GM18511 (cell line): Measurements from ENCODE around the gene PRDM16.

Source experiments
- ATAC-seq: cut with Tn5 transposase; IDR thresholded peaks from one replicate; pipeline ENCODE4 v1.9.1; 2021; ENCODE audit warnings: mild to moderate bottlenecking, moderate library complexity; ENCODE audit not compliant: unreplicated experiment

PRDM16 gene

DNA sequence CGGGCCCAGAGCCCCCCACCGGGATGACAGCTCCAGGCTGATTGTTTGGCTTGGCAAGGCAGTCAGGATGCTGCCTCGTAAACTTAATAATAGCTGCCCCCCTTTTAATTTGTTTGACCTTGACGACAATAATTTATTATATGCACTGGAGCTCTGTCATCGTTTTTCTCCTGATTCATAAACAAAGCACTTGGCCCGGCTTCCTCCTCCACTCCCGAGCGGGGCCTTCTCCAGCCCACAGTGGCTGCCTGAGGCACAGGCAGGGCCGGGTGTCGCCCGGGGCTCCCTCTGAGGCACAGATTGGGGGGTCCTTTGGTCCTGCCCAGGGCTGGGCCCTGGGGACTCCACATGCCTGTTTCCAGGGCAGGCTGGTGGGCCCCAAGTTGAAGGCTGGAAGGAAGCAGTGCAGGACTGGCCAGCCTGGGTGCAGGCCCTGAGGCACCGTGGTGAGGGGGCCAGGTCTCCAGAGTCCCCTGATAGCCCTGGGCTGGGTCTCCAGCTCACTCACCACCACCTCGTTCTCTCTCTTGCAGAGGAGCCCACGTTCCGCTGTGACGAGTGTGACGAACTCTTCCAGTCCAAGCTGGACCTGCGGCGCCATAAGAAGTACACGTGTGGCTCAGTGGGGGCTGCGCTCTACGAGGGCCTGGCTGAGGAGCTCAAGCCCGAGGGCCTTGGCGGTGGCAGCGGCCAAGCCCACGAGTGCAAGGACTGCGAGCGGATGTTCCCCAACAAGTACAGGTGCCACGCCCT lies 333.4 kb downstream of the PRDM16 start:
- ATAC-seq: no peak

DNA sequence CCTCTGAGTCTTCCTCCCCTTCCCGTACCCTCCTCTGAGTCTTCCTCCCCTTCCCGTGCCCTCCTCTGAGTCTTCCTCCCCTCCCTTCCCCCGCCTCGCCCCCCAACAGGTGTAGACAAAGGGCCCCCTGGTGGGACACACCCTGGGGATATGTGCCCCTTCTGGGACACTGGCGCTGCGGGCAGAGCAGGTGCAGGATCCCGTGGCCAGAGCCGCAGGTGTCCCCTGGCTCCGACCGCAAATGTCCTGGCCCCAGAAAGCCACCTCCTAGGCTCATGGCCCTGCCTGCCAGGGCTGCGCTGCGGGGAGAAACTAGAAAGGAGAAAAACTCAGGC lies 334.0 kb downstream of the PRDM16 start:
- no peak for ATAC-seq

- no peak for ATAC-seq
Measured at GRCh38 chr1:3403388-3404231, 334.6 kb downstream of the PRDM16 start.

DNA sequence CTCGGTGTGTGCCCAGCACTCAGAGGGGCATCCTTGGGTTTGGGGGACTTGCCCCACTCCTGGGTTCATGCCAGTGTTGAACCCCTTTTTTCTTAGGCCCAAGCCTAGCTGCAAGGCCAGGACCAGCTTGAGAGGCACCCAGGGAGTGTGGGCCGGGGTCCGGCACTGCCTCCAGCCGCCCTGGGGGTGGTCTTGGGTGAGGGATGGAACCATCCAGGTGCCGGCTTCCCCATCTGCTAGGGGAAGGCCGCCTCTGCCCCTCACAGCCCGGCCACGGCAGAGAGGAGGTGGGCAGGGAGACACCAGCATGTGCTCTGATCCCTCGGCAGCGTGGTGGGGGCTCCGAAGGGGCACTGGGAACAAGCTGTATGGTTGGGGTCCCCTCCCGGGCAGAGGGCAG lies 335.3 kb downstream of the PRDM16 start:
- no peak for ATAC-seq

DNA sequence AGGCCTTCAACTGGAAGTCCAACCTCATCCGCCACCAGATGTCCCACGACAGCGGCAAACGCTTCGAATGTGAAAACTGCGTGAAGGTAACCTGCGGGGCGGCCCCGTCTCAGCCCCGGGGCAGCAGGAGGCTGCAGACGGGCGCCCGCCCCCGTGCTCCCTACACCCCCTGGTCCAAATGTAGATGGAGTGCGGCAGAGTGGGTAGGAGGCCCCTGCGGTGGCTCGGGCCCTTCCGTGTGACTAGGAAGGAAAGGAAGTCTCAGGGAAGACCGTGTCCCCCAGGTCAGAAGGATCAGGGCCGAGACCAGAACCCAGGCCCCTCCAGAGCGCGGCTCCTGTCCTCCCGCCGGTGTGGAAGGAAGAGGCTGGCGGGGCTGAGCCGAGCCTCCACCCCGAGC lies 335.8 kb downstream of the PRDM16 start:
- no peak for ATAC-seq

- no peak for ATAC-seq
Measured at GRCh38 chr1:3405491-3405890, 336.5 kb downstream of the PRDM16 start.

DNA sequence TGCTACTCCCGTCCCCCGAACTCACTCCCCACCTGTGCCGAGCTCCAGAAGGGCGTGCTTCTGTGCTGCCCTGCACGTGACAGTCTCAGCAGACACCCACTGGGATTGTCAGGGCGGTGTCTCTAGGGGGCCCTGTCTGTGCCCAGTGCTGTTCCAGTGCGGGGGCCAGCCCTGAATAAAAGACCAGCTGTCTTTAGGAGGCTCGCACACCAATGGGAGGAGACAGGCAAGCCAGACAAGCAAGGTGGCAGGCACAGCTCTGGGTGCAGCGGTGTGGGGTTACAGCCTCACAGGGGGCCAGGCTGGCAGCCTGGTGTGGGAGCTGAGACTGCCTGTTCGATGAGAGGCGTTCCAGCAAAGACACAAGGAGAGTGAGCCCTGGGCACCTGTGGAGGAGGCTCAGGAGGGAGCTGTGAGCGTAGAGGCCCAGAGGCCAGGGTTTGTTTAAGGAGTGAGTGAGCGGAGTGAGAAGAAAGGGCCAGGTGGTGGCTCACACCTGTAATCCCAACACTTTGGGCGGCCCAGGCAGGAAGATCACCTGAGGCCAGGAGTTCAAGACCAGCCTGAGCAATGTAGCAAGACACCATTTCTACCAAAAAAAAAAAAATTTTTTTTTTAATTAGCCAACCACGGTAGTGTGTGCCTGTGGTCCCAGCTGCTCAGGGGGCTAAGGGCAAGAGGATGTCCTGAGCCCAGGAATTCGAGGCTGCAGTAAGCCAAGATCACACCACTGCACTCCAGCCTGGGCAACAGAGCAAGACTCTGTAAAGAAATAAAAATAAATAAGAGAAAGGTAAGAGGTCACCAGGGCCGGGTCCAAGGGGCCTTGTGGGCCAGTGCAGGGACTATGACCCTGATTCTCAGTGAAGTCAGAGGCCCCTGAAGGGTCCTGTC lies 337.2 kb downstream of the PRDM16 start:
- ATAC-seq: no peak

DNA sequence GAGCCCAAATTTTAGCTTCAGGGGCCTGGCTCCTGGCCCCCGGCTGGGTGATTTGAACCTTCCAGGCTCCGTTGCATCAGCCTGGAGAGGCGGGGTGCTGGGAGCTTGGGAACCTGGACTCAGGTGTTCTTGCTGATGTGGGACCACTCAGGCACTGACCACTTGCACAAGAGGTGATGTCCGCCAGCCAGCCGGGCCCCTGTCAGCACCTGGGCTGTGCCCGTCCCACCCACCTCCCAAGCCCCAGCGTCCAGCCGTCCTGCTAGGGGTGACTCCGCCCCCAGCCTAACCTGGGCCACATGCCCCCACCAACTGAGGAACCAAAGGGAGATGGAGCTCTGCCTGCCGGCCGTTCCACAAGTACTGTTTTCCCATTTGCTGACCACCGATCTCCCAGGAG lies 338.0 kb downstream of the PRDM16 start:
- no peak for ATAC-seq

DNA sequence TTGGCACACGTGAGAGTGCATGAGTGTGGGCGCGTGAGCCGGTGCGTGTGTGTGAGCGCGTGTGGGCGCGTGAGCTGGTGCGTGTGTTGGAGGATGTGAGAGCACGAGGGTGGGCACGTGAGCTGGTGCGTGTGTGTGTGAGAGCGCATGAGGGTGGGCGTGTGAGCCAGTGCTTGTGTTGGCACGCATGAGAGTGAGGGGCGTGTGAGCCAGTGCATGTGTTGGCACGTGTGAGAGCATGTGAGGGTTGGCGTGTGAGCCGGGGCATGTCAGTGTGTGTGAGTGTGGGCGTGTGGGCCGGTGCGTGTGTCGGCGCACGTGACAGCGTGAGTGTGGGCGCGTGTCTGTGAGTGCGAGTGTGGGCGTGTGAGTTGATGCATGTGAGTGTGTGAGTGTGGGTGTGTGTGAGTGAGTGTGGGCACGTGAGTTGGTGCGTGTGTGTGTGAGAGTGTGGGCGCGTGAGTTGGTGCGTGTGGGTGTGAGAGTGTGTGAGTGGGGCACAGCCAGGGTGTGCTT lies 339.8 kb downstream of the PRDM16 start:
- ATAC-seq: no peak

- no peak for ATAC-seq
Measured at GRCh38 chr1:3409366-3410141, 340.6 kb downstream of the PRDM16 start.

DNA sequence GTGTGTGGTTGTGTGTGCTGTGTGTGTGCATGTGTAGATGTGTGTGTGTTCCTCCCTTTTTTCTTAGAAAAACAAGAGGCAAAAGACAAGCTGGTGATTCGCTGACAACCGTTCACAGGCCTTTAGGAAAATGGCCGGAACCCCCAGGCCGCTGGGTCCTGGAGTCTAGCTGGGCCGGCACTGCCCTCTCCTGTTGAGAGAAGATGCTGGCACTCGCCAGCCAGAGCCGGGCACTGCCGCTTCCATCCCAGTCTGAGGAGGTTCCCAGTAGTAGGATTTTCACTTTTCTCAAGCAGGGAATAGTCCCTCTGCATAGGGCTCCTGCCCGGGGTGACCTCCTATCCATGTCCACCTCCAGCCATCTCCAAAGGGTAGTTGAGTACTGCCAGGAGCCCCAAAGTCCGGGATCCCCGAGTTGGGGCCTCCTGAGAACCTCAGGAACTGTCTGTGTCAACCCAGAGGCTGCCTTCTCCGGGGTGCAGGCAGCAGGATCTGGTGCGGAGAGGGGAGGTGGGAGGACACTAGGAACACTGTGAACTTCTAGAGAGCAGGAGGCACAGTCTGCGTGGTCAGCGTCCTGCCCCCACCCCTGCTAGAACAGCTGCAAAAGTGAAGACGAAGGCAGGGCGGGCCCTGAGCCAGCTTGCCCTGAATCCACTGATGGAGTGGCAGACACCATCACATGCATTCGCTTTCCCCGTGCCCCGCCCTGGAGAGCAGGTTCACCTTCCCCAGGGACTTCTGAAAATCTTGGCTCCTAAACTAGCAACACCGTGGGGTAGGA lies 341.3 kb downstream of the PRDM16 start:
- ATAC-seq: no peak

DNA sequence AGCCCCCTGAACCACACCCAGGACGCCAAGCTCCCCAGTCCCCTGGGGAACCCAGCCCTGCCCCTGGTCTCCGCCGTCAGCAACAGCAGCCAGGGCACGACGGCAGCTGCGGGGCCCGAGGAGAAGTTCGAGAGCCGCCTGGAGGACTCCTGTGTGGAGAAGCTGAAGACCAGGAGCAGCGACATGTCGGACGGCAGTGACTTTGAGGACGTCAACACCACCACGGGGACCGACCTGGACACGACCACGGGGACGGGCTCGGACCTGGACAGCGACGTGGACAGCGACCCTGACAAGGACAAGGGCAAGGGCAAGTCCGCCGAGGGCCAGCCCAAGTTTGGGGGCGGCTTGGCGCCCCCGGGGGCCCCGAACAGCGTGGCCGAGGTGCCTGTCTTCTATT lies 342.8 kb downstream of the PRDM16 start:
- ATAC-seq: no peak

DNA sequence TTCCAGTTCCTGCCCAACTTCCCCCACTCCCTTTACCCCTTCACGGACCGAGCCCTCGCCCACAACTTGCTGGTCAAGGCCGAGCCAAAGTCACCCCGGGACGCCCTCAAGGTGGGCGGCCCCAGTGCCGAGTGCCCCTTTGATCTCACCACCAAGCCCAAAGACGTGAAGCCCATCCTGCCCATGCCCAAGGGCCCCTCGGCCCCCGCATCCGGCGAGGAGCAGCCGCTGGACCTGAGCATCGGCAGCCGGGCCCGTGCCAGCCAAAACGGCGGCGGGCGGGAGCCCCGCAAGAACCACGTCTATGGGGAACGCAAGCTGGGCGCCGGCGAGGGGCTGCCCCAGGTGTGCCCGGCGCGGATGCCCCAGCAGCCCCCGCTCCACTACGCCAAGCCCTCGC lies 343.4 kb downstream of the PRDM16 start:
- no peak for ATAC-seq

- no peak for ATAC-seq
Measured at GRCh38 chr1:3413975-3414710, 345.1 kb downstream of the PRDM16 start.

DNA sequence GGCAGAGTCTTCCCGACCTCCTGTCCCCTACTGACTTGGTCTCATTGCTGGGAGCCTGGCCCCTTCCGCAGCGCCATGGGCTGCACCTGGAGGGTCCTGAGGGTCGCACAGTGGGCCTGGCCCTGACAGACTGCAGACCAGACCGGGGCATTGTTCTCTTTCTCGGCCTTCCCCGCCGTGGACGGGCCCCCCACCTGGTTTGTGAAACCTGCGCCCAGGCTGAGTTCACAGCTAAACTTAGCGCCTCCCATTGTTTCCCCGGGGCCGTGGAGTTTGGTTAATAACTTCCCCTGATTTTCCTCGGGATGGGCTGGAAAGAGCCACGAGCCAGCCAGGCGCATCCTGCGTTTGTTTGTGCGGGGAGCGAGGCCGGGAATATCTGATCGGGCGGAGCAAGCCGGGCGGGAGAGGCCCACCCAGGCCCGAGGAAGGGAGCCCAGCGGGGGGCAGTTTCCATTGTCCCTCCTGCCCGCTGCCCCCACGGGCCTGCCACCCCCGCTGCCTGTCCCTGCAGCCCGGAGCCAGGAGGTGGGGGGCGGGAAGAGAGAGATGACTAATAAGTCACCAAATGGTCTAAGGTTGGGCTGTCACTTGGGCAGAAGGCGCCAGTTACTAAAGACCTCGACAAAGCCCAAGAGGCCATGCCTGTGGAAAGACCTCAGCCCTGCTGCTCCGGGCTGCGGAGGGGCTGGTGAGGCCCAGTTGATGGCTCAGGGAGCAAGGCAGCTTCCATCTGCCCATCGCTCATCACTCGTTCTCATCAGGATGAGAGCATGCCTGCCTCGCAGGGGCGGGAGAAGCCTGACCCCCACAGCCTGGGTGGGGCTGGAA lies 346.5 kb downstream of the PRDM16 start:
- ATAC-seq: no peak

DNA sequence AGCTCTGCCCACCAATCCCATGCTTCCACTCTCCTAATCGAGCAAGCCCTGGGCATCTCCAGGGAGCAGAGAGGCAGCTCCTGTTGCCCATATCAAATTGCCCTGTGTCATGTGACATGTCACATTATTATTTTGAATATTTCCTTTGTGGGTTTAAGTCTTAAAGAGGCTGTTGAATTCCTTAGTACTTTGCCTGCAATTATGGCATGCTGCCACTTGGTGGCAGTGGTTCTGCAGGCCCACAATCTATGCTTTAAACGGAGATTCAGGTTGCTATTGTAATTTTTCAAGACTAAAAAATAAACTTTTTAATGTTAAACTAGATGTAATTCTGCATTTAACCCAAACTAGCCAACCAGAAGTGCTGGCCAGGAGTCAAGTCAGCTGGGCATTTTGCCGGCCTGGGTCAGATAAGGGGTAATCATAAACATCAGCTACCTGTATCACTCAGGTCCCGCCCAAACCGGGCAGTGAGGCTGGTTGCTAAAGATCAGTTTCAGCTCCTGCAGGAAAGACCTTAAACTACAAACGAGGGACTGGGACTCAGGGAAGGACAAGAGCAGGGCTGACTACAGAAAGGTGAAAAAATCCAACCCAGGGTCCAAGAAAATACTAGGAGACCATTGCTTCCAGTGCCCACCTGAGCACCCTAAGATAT lies 348.2 kb downstream of the PRDM16 start:
- no peak for ATAC-seq

DNA sequence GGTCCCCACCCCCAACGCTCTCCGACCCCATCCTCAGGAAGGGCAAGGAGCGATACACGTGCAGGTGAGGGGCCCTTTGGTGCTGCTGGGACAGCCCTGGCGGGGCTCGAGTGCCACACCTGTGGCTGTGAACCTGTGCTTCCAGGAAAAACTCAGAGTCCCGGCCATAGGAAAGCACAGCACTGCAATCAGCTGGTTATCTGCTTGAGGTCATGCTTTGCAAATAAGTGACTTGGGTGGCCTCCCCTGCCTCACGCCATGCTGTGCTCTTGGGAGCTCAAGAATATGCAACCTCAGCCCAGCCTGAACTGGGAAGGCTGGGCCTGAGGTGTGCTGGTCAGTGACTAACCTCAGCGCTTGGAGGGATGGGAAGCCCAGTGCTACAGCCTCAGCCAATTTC lies 348.9 kb downstream of the PRDM16 start:
- no peak for ATAC-seq

DNA sequence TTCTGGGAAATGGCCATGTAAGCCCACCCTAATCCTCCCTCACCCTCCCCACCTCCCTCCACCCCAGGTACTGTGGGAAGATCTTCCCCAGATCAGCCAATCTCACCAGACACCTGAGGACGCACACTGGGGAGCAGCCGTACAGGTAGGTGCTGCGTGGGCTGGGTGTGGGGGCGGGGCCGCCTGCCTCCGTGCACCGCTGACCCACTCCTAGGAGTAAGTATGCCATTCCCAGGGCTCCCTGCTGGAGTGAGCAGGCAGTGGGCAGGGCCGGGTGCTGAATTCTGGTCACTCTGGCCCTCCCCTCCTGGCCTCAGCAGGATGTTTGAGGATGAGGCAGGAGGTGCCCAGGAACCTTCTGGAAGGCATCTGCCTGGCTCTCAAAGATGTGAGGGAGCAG lies 349.6 kb downstream of the PRDM16 start:
- no peak for ATAC-seq
